Measurements from ENCODE around the gene PRDX3.

DNA sequence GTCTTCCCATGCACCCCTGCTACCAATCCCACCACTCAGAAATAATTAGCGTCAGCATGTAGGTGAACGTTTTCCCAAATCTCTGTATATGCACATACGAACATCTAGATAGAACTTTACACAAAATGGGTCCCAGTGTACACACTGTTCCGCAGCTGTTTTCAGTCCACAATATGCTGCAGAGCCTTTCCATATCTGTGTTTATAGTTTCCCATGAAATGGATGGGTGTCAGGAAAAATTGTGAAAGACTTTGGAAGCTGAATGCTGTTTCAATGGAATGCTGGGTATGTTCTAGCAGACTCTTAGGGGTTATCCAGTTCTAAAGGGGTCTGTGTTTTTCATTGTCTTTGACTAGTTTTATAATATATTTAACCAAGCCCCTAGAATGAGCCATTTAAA, 42.6 kb upstream of the PRDX3 start:
- TF ChIP-seq CBFB (CRISPR knock-in tag; IDR thresholded peaks at IDR 0.05; ENCODE audit: low read depth) (no peak), FOXJ3 (CRISPR knock-in tag; IDR thresholded peaks at IDR 0.05; ENCODE audit: borderline replicate concordance) (no peak), JAZF1 (CRISPR knock-in tag; IDR thresholded peaks at IDR 0.05) (no peak), MXD4 (CRISPR knock-in tag; IDR thresholded peaks at IDR 0.05; ENCODE audit: borderline replicate concordance) (no peak), SMAD4 (CRISPR knock-in tag; IDR thresholded peaks at IDR 0.05) (no peak), TCF7 (CRISPR knock-in tag; IDR thresholded peaks at IDR 0.05; ENCODE audit: low read depth) (no peak), ZNF232 (CRISPR knock-in tag; IDR thresholded peaks at IDR 0.05) (no peak), RELA (CRISPR knock-in tag; IDR thresholded peaks at IDR 0.05; ENCODE audit: borderline replicate concordance) (no peak), TEAD4 (CRISPR knock-in tag; IDR thresholded peaks at IDR 0.05) (no peak)
- TF ChIP-seq, protein P1, sequence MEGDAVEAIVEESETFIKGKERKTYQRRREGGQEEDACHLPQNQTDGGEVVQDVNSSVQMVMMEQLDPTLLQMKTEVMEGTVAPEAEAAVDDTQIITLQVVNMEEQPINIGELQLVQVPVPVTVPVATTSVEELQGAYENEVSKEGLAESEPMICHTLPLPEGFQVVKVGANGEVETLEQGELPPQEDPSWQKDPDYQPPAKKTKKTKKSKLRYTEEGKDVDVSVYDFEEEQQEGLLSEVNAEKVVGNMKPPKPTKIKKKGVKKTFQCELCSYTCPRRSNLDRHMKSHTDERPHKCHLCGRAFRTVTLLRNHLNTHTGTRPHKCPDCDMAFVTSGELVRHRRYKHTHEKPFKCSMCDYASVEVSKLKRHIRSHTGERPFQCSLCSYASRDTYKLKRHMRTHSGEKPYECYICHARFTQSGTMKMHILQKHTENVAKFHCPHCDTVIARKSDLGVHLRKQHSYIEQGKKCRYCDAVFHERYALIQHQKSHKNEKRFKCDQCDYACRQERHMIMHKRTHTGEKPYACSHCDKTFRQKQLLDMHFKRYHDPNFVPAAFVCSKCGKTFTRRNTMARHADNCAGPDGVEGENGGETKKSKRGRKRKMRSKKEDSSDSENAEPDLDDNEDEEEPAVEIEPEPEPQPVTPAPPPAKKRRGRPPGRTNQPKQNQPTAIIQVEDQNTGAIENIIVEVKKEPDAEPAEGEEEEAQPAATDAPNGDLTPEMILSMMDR (IDR thresholded peaks at IDR 0.05), result no peak
- TF ChIP-seq, protein P2, sequence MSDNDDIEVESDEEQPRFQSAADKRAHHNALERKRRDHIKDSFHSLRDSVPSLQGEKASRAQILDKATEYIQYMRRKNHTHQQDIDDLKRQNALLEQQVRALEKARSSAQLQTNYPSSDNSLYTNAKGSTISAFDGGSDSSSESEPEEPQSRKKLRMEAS (CRISPR knock-in tag; IDR thresholded peaks at IDR 0.05), result no peak
- TF ChIP-seq, protein P3, sequence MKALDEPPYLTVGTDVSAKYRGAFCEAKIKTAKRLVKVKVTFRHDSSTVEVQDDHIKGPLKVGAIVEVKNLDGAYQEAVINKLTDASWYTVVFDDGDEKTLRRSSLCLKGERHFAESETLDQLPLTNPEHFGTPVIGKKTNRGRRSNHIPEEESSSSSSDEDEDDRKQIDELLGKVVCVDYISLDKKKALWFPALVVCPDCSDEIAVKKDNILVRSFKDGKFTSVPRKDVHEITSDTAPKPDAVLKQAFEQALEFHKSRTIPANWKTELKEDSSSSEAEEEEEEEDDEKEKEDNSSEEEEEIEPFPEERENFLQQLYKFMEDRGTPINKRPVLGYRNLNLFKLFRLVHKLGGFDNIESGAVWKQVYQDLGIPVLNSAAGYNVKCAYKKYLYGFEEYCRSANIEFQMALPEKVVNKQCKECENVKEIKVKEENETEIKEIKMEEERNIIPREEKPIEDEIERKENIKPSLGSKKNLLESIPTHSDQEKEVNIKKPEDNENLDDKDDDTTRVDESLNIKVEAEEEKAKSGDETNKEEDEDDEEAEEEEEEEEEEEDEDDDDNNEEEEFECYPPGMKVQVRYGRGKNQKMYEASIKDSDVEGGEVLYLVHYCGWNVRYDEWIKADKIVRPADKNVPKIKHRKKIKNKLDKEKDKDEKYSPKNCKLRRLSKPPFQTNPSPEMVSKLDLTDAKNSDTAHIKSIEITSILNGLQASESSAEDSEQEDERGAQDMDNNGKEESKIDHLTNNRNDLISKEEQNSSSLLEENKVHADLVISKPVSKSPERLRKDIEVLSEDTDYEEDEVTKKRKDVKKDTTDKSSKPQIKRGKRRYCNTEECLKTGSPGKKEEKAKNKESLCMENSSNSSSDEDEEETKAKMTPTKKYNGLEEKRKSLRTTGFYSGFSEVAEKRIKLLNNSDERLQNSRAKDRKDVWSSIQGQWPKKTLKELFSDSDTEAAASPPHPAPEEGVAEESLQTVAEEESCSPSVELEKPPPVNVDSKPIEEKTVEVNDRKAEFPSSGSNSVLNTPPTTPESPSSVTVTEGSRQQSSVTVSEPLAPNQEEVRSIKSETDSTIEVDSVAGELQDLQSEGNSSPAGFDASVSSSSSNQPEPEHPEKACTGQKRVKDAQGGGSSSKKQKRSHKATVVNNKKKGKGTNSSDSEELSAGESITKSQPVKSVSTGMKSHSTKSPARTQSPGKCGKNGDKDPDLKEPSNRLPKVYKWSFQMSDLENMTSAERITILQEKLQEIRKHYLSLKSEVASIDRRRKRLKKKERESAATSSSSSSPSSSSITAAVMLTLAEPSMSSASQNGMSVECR (CRISPR knock-in tag; IDR thresholded peaks at IDR 0.05; ENCODE audit: borderline replicate concordance), result no peak
- TF ChIP-seq, protein P4, sequence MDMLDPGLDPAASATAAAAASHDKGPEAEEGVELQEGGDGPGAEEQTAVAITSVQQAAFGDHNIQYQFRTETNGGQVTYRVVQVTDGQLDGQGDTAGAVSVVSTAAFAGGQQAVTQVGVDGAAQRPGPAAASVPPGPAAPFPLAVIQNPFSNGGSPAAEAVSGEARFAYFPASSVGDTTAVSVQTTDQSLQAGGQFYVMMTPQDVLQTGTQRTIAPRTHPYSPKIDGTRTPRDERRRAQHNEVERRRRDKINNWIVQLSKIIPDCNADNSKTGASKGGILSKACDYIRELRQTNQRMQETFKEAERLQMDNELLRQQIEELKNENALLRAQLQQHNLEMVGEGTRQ (CRISPR knock-in tag; IDR thresholded peaks at IDR 0.05), result no peak
- TF ChIP-seq, protein P5, sequence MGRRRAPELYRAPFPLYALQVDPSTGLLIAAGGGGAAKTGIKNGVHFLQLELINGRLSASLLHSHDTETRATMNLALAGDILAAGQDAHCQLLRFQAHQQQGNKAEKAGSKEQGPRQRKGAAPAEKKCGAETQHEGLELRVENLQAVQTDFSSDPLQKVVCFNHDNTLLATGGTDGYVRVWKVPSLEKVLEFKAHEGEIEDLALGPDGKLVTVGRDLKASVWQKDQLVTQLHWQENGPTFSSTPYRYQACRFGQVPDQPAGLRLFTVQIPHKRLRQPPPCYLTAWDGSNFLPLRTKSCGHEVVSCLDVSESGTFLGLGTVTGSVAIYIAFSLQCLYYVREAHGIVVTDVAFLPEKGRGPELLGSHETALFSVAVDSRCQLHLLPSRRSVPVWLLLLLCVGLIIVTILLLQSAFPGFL (CRISPR knock-in tag; IDR thresholded peaks at IDR 0.05; ENCODE audit: borderline replicate concordance), result no peak
